Kidney (tissue), 14 donors: ENCODE results near the gene RHOT2. TPM values are rescaled to one million over a fixed set of nuclear protein-coding genes. Genes with fewer than 3 reads are reported as not detected.

Experiments used
- DNase-seq, 5 donors: peaks; one replicate each; pipeline ENCODE4 v3.0.0-alpha.2; 2013 to 2020
- FAIRE-seq: peaks from 2 replicates; lab custom pipeline; 2012; peaks lifted over from hg19 to GRCh38; lab: Jason Lieb, UNC
- H3K27ac ChIP-seq, 2 donors: one replicate each; pipeline ENCODE4 v1.7.0; 2013; ENCODE audit warnings: low read depth in 2 of 2, low read length in 2 of 2, inconsistent platforms in 1 of 2
- H3K27me3 ChIP-seq: one replicate; pipeline ENCODE4 v1.7.1; 2013; ENCODE audit warnings: low read length, inconsistent platforms; ENCODE audit not compliant: control insufficient read depth, insufficient read depth
- H3K36me3 ChIP-seq, 3 donors: one replicate each; pipeline versions ENCODE4 v1.7.0 to v1.7.1; 2013; ENCODE audit warnings: low read length in 3 of 3, control low read depth in 1 of 3, inconsistent platforms in 1 of 3; ENCODE audit not compliant: insufficient read depth in 3 of 3, control insufficient read depth in 2 of 3
- H3K4me1 ChIP-seq, 3 donors: one replicate each; pipeline versions ENCODE4 v1.7.0 to v1.7.1; 2013; ENCODE audit warnings: low read length in 3 of 3, inconsistent platforms in 1 of 3, low read depth in 1 of 3; ENCODE audit not compliant: control insufficient read depth in 2 of 3, insufficient read depth in 2 of 3
- H3K4me3 ChIP-seq, 3 donors: one replicate each; pipeline versions ENCODE4 v1.7.0 to v1.8.1; 2013; ENCODE audit warnings: low read length in 3 of 3, control low read depth in 1 of 3, inconsistent platforms in 1 of 3
- H3K9ac ChIP-seq, 3 donors: one replicate each; pipeline versions ENCODE4 v1.7.0 to v1.7.1; 2013; ENCODE audit warnings: low read length in 3 of 3, control low read depth in 1 of 3, inconsistent platforms in 1 of 3
- H3K9me3 ChIP-seq, 3 donors: one replicate each; pipeline versions ENCODE4 v1.7.0 to v1.7.1; 2013; ENCODE audit warnings: low read length in 3 of 3, control low read depth in 1 of 3, inconsistent platforms in 1 of 3; ENCODE audit not compliant: control insufficient read depth in 2 of 3, insufficient read depth in 1 of 3
- intact Hi-C: fragments of 100-400 bp; cut with DNase I; formaldehyde crosslinking; loops from one replicate; pipeline ENCODE4 v1.11.1; 2022
- polyA plus RNA-seq: library from polyadenylated mRNA; stranded (reverse); fragments of 350-450 nt; fragmentation: Illumina TruSeq; extraction: RNeasy Lipid Tissue Mini Kit (QIAGEN cat#74804); gene quantifications from one replicate; pipeline ENCODE4 v1.2.3, GENCODE V29; 2014; ENCODE audit warnings: low read depth, low replicate concordance; ENCODE audit not compliant: insufficient read depth
- total RNA-seq: library from RNA; stranded (reverse); fragmentation: NEBNext Ultra II Directional; extraction: Animal tissue kit (Norgen Biotek cat#: 25700); gene quantifications from one replicate; pipeline ENCODE4 v1.2.1, GENCODE V29; 2021
- TF ChIP-seq, protein P1 (sequence below): IDR thresholded peaks from 3 replicates; pipeline ENCODE4 v1.5.1; 2012; ENCODE audit warnings: mild to moderate bottlenecking, moderate library complexity, borderline replicate concordance; ENCODE audit not compliant: insufficient read depth; ENCODE audit errors: extremely low read depth
- donor health status: control.
- donor health status: control.
- donor health status: control.
- donor health status: control.
- donor health status: control.
- donor health status: DM: yes; HTN: yes; CAD: no.
- donor health status: Normal renal cell carcinoma (clear cell type).

Gene RHOT2
- total and polyA plus RNA-seq, 2 donors from 2014 or later = 90.5 to 117 TPM

DNA sequence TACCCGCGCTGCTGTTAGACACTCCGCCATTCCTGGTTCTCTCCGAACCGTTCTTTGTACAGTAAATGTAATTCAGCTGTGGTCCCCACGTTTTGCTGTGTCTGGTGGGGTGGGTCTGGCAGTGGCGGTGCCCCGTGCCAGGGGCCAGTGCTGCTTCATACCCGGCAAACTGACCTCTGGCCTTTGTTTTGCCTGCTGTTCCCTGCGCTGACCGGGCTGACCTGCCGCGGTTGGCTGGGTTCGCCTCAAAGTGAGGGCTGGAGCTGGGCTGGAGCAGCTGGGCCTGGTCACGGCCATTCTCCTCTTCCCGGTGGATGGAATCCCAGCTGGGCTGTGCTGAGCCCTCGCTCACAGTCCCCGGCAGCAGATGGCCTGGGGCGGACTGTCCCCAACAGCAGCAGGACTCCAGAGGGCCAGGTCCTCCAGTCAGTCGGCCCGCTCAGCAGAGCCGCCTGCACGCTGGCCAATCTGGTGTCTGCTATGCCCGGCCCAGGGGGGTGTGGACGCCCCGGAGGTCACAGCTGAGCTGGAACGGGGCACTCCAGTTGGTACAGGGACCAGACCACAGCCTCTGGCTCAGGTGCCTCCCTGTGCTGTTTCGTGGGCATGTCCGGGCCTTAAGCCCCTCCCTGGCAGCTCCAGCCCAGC, 38.6 kb upstream of the RHOT2 start:
- Histone ChIP-seq H3K4me3 (no peak overlapping the region), H3K9me3 (no peaks in the 10 kb centered on the region), H3K27ac (peak overlapping the region in 1 of 2 donors; percentile 14), H3K27me3 (no peaks in the 10 kb centered on the region), H3K4me1 (peaks cover 0 to 25% (median 12%) of the 10 kb centered on the region in 3 donors), H3K36me3 (peaks cover 0 to 6% (median 0%) of the 10 kb centered on the region in 3 donors), H3K9ac (no peak overlapping the region)
- FAIRE-seq (no peak), DNase-seq (peak in 4 of 5 donors; percentile 53 to 87 (median 65))
- intact Hi-C loops = no loop called here
- TF ChIP-seq, protein P1, sequence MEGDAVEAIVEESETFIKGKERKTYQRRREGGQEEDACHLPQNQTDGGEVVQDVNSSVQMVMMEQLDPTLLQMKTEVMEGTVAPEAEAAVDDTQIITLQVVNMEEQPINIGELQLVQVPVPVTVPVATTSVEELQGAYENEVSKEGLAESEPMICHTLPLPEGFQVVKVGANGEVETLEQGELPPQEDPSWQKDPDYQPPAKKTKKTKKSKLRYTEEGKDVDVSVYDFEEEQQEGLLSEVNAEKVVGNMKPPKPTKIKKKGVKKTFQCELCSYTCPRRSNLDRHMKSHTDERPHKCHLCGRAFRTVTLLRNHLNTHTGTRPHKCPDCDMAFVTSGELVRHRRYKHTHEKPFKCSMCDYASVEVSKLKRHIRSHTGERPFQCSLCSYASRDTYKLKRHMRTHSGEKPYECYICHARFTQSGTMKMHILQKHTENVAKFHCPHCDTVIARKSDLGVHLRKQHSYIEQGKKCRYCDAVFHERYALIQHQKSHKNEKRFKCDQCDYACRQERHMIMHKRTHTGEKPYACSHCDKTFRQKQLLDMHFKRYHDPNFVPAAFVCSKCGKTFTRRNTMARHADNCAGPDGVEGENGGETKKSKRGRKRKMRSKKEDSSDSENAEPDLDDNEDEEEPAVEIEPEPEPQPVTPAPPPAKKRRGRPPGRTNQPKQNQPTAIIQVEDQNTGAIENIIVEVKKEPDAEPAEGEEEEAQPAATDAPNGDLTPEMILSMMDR = no peak

DNA sequence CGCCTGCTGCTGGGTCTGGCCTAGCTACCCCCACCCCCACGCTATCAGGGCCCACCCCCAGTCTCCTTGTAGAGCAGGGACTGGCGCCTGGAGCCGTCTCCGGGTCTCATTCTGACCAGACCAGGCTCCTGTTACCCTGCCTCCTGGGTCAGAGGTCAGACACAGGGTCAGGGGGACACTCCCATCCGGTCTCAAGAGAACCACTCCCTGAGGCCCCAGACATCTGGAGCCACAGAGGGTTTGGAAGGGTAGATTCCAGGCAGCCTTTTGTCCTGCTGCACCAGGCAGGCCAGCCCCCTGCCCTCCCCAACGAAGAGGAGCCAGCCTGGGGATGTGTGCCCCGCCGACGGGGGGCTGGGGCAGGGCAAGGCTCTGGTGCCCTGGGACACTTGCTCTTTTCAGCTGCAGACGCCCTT, 38.1 kb upstream of the RHOT2 start:
- peaks cover 0 to 27% (median 12%) of the 10 kb centered on the region in 3 donors for H3K4me1 ChIP-seq
- intact Hi-C loops = no loop called here
- TF ChIP-seq, protein P1 = no peak
- FAIRE-seq (no peak), DNase-seq (peak in 2 of 5 donors; percentile 82 to 85)
- no peak overlapping the region for H3K9ac ChIP-seq
- H3K27ac ChIP-seq = no peak overlapping the region
- no peak overlapping the region for H3K4me3 ChIP-seq
- H3K36me3 ChIP-seq = peaks cover 0 to 6% (median 0%) of the 10 kb centered on the region in 3 donors
- no peaks in the 10 kb centered on the region for H3K9me3 ChIP-seq
- no peaks in the 10 kb centered on the region for H3K27me3 ChIP-seq

DNA sequence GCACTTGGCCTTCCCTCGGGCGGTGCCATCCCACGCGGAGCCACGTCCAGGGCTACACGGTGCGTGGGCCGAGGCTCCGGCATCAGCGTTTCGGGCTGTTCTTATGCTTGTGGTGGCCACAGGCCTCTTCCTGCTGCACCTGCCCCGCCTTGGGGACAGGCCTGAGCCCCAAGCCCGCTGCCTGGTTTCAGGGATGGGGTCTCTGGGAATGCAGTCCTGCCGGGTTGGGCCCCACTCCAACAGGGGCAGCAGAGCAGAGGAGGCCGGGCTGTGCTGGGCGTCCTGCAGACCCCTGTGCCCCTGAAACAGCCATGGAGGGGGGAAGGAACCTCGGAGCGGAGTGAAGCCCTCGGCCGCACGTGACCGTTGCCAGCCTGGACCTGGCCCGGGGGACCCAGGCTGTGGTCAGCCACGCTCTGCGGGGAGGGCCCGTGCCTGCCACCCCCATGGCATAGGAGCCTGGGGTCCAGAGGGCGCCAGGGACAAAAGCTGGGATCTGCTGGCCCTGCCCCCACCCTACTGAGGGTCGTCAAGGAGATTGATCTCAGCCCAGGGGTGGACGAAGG, 37.6 kb upstream of the RHOT2 start:
- Histone ChIP-seq H3K27me3 (no peaks in the 10 kb centered on the region), H3K4me3 (no peak overlapping the region), H3K9ac (no peak overlapping the region), H3K9me3 (no peaks in the 10 kb centered on the region), H3K36me3 (peaks cover 0 to 6% (median 0%) of the 10 kb centered on the region in 3 donors), H3K27ac (no peak overlapping the region), H3K4me1 (peaks cover 0 to 31% (median 12%) of the 10 kb centered on the region in 3 donors)
- peak in 1 of 5 donors; percentile 36 for DNase-seq
- FAIRE-seq = no peak
- intact Hi-C loops = no loop called here
- TF ChIP-seq, protein P1 = no peak
